NOMO-1 treated with dmso at 0.1 percent for 144 hours (cell line): Measurements from ENCODE around the gene PHF19.

ENCODE experiments used
- DNase-seq: peaks from one replicate; lab custom pipeline; 2025; ENCODE audit not compliant: unreplicated experiment; lab: John Stamatoyannopoulos, UW

The PHF19 gene

GRCh38 chr9:120876842-120877240 lies at the start of gene PHF19:
TSS of gene PHF19 (minus strand) at chr9:120877188. CDS start at chr9:120874741, 2,447 bp downstream.
- DNase-seq = peak; percentile 46

- peak; percentile 16 for DNase-seq
These were observed 49.5 kb upstream of the PHF19 start, which contains the start of gene TRAF1 for GRCh38 chr9:120926397-120926928. TSS of gene TRAF1 (minus strand) at chr9:120926796. CDS start at chr9:120926075, 721 bp downstream.

GRCh38 chr9:120925535-120926396 lies 48.8 kb upstream of the PHF19 start:
- no peak for DNase-seq

GRCh38 chr9:120924698-120925534 lies 47.9 kb upstream of the PHF19 start:
- DNase-seq = no peak

GRCh38 chr9:120923620-120924328 lies 46.8 kb upstream of the PHF19 start:
- no peak for DNase-seq

- DNase-seq = no peak
These were observed 45.6 kb upstream of the PHF19 start for GRCh38 chr9:120922404-120923195.

GRCh38 chr9:120921661-120922181 lies 44.7 kb upstream of the PHF19 start:
- no peak for DNase-seq

- no peak for DNase-seq
These were observed 43.8 kb upstream of the PHF19 start for GRCh38 chr9:120920806-120921178.

- DNase-seq = no peak
These were observed 43.1 kb upstream of the PHF19 start for GRCh38 chr9:120919843-120920805.

- DNase-seq = no peak
These were observed 42.2 kb upstream of the PHF19 start for GRCh38 chr9:120918931-120919842.

- DNase-seq = no peak
These were observed 41.2 kb upstream of the PHF19 start for GRCh38 chr9:120917929-120918762.

- no peak for DNase-seq
These were observed 40.2 kb upstream of the PHF19 start for GRCh38 chr9:120916991-120917880.

GRCh38 chr9:120916588-120916987 lies 39.6 kb upstream of the PHF19 start:
- no peak for DNase-seq

GRCh38 chr9:120915854-120916470 lies 39.0 kb upstream of the PHF19 start:
- no peak for DNase-seq

- DNase-seq = no peak
These were observed 38.0 kb upstream of the PHF19 start for GRCh38 chr9:120914953-120915352.
